GM18519 (cell line): ENCODE data around the gene IMPDH1.

Source experiments
- ATAC-seq: cut with Tn5 transposase; IDR thresholded peaks from one replicate; pipeline ENCODE4 v1.9.1; 2021; ENCODE audit warnings: mild to moderate bottlenecking, moderate library complexity; ENCODE audit not compliant: unreplicated experiment, low FRiP score

Gene IMPDH1

GRCh38 chr7:128389618-128390329, 20.0 kb downstream of the IMPDH1 start:
- ATAC-seq, result no peak

- no peak for ATAC-seq
Observed at GRCh38 chr7:128389085-128389617, 20.6 kb downstream of the IMPDH1 start.

GRCh38 chr7:128388145-128388485, 21.7 kb downstream of the IMPDH1 start:
- ATAC-seq, result no peak

GRCh38 chr7:128387216-128388144, 22.3 kb downstream of the IMPDH1 start:
- peak; percentile 49 for ATAC-seq

GRCh38 chr7:128385988-128386925, 23.5 kb downstream of the IMPDH1 start:
- ATAC-seq, result no peak

- no peak for ATAC-seq
Observed at GRCh38 chr7:128384726-128385125, 25.1 kb downstream of the IMPDH1 start.

GRCh38 chr7:128383776-128384175, 26.0 kb downstream of the IMPDH1 start:
- no peak for ATAC-seq

- ATAC-seq, result no peak
Observed at GRCh38 chr7:128381161-128381821, 28.5 kb downstream of the IMPDH1 start.

GRCh38 chr7:128380483-128381106, 29.2 kb downstream of the IMPDH1 start:
- no peak for ATAC-seq

GRCh38 chr7:128379900-128380479, 29.8 kb downstream of the IMPDH1 start:
- ATAC-seq, result no peak

GRCh38 chr7:128378637-128379036, 31.1 kb downstream of the IMPDH1 start:
- ATAC-seq, result no peak

- ATAC-seq, result no peak
Observed at GRCh38 chr7:128376077-128376476, 33.7 kb downstream of the IMPDH1 start.

GRCh38 chr7:128374041-128374440, 35.7 kb downstream of the IMPDH1 start:
- no peak for ATAC-seq

- ATAC-seq, result no peak
Observed at GRCh38 chr7:128373606-128374005, 36.2 kb downstream of the IMPDH1 start.

GRCh38 chr7:128370491-128370890, 39.3 kb downstream of the IMPDH1 start:
- no peak for ATAC-seq

GRCh38 chr7:128366986-128367385, 42.8 kb downstream of the IMPDH1 start:
- ATAC-seq, result no peak

GRCh38 chr7:128366300-128366699, 43.5 kb downstream of the IMPDH1 start:
- no peak for ATAC-seq

- no peak for ATAC-seq
Observed at GRCh38 chr7:128365432-128365831, 44.4 kb downstream of the IMPDH1 start.
